ENCODE results near the gene KAZALD1. TPM values are rescaled to one million over a fixed set of nuclear protein-coding genes. Genes with fewer than 3 reads are reported as not detected.

KAZALD1 gene
- total RNA-seq, 3 donors from 2014 or later = 2.8 to 4.9 (median 4.5) TPM

GRCh38 chr10:101014966-101015581, 46.7 kb upstream of the KAZALD1 start:
- Histone ChIP-seq H3K4me3 (no peak overlapping the region), H3K36me3 (no peaks in the 10 kb centered on the region), H3K27me3 (no peaks in the 10 kb centered on the region), H3K9me3 (no peaks in the 10 kb centered on the region), H3K27ac (no peak overlapping the region), H3K4me1 (peaks cover 3 to 9% of the 10 kb centered on the region in 2 donors)
- TF ChIP-seq CTCF (IDR thresholded peaks at IDR 0.05) (no peak), POLR2AphosphoS5 (IDR thresholded peaks at IDR 0.05) (no peak), POLR2A (IDR thresholded peaks at IDR 0.05) (no peak)
- DNase-seq (ENCODE audit: low spot score in 2 of 2) = no peak
- intact Hi-C loops (cut with DNase I; ENCODE audit: low total_unique reads) = no loop called here

- TF ChIP-seq CTCF (IDR thresholded peaks at IDR 0.05) = no peak
- TF ChIP-seq POLR2AphosphoS5 (IDR thresholded peaks at IDR 0.05) = no peak
- TF ChIP-seq POLR2A (IDR thresholded peaks at IDR 0.05) = no peak
- H3K36me3 ChIP-seq = no peaks in the 10 kb centered on the region
- DNase-seq (ENCODE audit: low spot score in 2 of 2) = no peak
- peaks cover 3 to 9% of the 10 kb centered on the region in 2 donors for H3K4me1 ChIP-seq
- H3K9me3 ChIP-seq = no peaks in the 10 kb centered on the region
- intact Hi-C loops (cut with DNase I; ENCODE audit: low total_unique reads) = no loop called here
- no peaks in the 10 kb centered on the region for H3K27me3 ChIP-seq
- H3K27ac ChIP-seq = no peak overlapping the region
- H3K4me3 ChIP-seq = no peak overlapping the region
These were observed 46.2 kb upstream of the KAZALD1 start for GRCh38 chr10:101015582-101015973.

- TF ChIP-seq CTCF (IDR thresholded peaks at IDR 0.05) (no peak), POLR2A (IDR thresholded peaks at IDR 0.05) (no peak), POLR2AphosphoS5 (IDR thresholded peaks at IDR 0.05) (no peak)
- no peaks in the 10 kb centered on the region for H3K9me3 ChIP-seq
- H3K27ac ChIP-seq = no peak overlapping the region
- no peak for DNase-seq (ENCODE audit: low spot score in 2 of 2)
- intact Hi-C loops (cut with DNase I; ENCODE audit: low total_unique reads) = no loop called here
- no peaks in the 10 kb centered on the region for H3K36me3 ChIP-seq
- peaks cover 3 to 9% of the 10 kb centered on the region in 2 donors for H3K4me1 ChIP-seq
- H3K27me3 ChIP-seq = no peaks in the 10 kb centered on the region
- no peak overlapping the region for H3K4me3 ChIP-seq
These were observed 45.0 kb upstream of the KAZALD1 start for GRCh38 chr10:101016814-101017213.

GRCh38 chr10:101018118-101018599, 43.6 kb upstream of the KAZALD1 start:
- no peaks in the 10 kb centered on the region for H3K9me3 ChIP-seq
- DNase-seq (ENCODE audit: low spot score in 2 of 2) = no peak
- H3K4me1 ChIP-seq = peaks cover 3% of the 10 kb centered on the region in 2 donors
- intact Hi-C loops (cut with DNase I; ENCODE audit: low total_unique reads) = no loop called here
- no peaks in the 10 kb centered on the region for H3K27me3 ChIP-seq
- TF ChIP-seq POLR2AphosphoS5 (IDR thresholded peaks at IDR 0.05) (no peak), POLR2A (IDR thresholded peaks at IDR 0.05) (no peak), CTCF (IDR thresholded peaks at IDR 0.05) (no peak)
- no peaks in the 10 kb centered on the region for H3K36me3 ChIP-seq
- H3K4me3 ChIP-seq = no peak overlapping the region
- H3K27ac ChIP-seq = peak overlapping the region in 1 of 2 donors; percentile 43

- Histone ChIP-seq H3K27me3 (no peaks in the 10 kb centered on the region), H3K36me3 (no peaks in the 10 kb centered on the region), H3K27ac (peak overlapping the region in 1 of 2 donors; percentile 43), H3K9me3 (no peaks in the 10 kb centered on the region), H3K4me1 (peaks cover 0 to 3% of the 10 kb centered on the region in 2 donors), H3K4me3 (peak overlapping the region in 1 of 3 donors; percentile 40)
- TF ChIP-seq CTCF (IDR thresholded peaks at IDR 0.05) (peak in 2 of 3 donors; percentile 47 to 59), POLR2A (IDR thresholded peaks at IDR 0.05) (no peak)
- intact Hi-C loops (cut with DNase I; ENCODE audit: low total_unique reads) = no loop called here
- DNase-seq (ENCODE audit: low spot score in 2 of 2) = peak in 1 of 2 donors; percentile 68
These were observed 43.0 kb upstream of the KAZALD1 start for GRCh38 chr10:101018600-101019439.
